Panc1 (cell line): Measurements from ENCODE around the gene GMDS.

Experiments
- CTCF ChIP-seq: fragments of 450-650 bp; IDR thresholded peaks from 2 replicates; pipeline ENCODE4 v1.5.1; 2017; ENCODE audit warnings: mild to moderate bottlenecking
- POLR2AphosphoS5 ChIP-seq: IDR thresholded peaks from 2 replicates; pipeline ENCODE4 v1.6.1; 2012; ENCODE audit warnings: mild to moderate bottlenecking, low read depth, low read length, moderate library complexity
- TF ChIP-seq, protein P1 (sequence below), 2 experiments: IDR thresholded peaks; 2 replicates each; pipeline ENCODE4 v1.6.1; 2011 to 2012; ENCODE audit warnings: low read depth in 2 of 2, control low read depth in 1 of 2, low read length in 1 of 2, mild to moderate bottlenecking in 1 of 2, moderate library complexity in 1 of 2; ENCODE audit not compliant: insufficient read depth in 1 of 2

- no peak for TF ChIP-seq CTCF
- no peak for TF ChIP-seq POLR2AphosphoS5
- TF ChIP-seq, protein P1, sequence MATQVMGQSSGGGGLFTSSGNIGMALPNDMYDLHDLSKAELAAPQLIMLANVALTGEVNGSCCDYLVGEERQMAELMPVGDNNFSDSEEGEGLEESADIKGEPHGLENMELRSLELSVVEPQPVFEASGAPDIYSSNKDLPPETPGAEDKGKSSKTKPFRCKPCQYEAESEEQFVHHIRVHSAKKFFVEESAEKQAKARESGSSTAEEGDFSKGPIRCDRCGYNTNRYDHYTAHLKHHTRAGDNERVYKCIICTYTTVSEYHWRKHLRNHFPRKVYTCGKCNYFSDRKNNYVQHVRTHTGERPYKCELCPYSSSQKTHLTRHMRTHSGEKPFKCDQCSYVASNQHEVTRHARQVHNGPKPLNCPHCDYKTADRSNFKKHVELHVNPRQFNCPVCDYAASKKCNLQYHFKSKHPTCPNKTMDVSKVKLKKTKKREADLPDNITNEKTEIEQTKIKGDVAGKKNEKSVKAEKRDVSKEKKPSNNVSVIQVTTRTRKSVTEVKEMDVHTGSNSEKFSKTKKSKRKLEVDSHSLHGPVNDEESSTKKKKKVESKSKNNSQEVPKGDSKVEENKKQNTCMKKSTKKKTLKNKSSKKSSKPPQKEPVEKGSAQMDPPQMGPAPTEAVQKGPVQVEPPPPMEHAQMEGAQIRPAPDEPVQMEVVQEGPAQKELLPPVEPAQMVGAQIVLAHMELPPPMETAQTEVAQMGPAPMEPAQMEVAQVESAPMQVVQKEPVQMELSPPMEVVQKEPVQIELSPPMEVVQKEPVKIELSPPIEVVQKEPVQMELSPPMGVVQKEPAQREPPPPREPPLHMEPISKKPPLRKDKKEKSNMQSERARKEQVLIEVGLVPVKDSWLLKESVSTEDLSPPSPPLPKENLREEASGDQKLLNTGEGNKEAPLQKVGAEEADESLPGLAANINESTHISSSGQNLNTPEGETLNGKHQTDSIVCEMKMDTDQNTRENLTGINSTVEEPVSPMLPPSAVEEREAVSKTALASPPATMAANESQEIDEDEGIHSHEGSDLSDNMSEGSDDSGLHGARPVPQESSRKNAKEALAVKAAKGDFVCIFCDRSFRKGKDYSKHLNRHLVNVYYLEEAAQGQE (IDR thresholded peaks at IDR 0.05; ENCODE audit: insufficient read depth in 1 of 2, low read depth in 2 of 2, low read length in 1 of 2), result no peak
Measured at GRCh38 chr6:1714654-1715053, 530.8 kb downstream of the GMDS start.
